ENCODE data around the gene RUFY3. TPM values are rescaled to one million over a fixed set of nuclear protein-coding genes. Genes with fewer than 3 reads are reported as not detected.
"Not testable (repeated sequence)": the region's sequence is repeated elsewhere in the genome, so short reads cannot be mapped to it uniquely, and the experiment has no call there.

Gene RUFY3
- total RNA-seq, 1 donor from 2014 or later: 75.1 TPM

GRCh38 chr4:70783096-70783495 is 61.3 kb downstream of the RUFY3 start:
- DNase-seq: no peak

GRCh38 chr4:70787496-70787895 is 65.7 kb downstream of the RUFY3 start:
- no peak for DNase-seq

DNA sequence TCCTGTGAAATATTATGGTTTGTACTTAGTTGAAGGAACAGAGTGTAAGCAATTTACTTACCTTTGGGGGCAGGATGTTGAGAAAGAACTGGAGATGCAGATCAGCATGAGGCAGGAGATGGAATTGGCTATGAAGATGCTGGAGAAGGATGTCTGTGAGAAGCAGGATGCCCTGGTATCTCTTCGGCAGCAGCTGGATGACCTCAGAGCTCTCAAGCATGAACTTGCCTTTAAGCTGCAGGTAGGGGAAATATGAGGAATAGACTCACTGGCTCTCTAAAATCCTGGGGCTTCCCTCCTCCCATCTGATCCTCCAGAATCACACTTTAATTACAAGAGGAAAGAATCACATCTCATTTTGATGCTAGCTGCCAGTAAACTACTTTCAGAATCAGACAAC is 67.0 kb downstream of the RUFY3 start:
- no peak for DNase-seq

GRCh38 chr4:70793626-70794025 is 71.9 kb downstream of the RUFY3 start:
- no peak for DNase-seq

DNA sequence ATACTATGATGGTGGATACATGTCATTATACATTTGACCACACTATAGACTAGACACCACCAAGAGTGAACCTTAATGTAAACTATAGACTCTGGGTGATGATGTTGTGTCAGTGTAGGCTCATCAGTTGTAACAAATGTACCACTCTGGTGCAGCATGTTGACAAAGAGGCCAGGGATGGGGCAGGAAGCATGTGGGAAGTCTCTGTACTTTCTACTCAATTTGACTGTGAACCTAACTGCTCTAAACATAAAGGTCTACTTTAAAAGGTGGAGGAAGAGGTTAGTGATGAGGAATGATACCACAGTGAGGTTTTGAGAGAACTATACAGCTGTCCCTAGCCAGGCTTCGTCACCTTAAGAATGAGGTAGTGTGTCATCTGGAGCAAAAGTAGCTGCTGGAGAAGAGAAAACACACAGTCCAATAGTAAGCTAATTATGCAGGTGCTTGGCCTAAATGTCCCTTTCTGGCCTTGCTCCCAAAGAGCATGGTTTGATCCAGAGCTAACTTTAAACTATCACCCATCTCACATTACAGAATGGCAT is 79.6 kb downstream of the RUFY3 start:
- no peak for DNase-seq

- DNase-seq: no peak
Measured at GRCh38 chr4:70802928-70803580, 81.3 kb downstream of the RUFY3 start.

DNA sequence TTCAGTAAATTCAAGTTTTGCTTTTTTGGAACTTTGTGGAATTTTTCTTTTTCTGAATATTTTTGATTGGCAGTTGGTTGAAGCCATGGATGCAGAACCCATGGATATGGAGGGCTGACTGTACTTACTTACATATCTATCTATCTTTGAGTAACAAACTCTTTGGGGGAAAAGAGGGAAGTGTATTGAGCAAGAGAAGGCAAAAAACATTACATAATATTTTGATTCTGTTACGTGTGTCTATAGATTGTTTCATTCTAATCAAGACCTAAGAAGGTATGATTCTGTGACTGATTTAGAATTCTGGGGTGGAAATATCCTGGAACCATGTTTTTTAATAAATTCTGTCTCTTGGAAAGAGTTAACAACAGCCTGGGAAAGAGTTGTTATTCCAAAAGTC is 86.4 kb downstream of the RUFY3 start:
- no peak for DNase-seq

GRCh38 chr4:70815370-70815769 is 93.6 kb downstream of the RUFY3 start:
- no peak for DNase-seq

- no peak for DNase-seq
Measured at GRCh38 chr4:70816894-70817293, 95.1 kb downstream of the RUFY3 start.

GRCh38 chr4:70818173-70818855 is 96.5 kb downstream of the RUFY3 start:
- no peak for DNase-seq

GRCh38 chr4:70818921-70819320 is 97.2 kb downstream of the RUFY3 start:
- DNase-seq: peak; percentile 63

DNA sequence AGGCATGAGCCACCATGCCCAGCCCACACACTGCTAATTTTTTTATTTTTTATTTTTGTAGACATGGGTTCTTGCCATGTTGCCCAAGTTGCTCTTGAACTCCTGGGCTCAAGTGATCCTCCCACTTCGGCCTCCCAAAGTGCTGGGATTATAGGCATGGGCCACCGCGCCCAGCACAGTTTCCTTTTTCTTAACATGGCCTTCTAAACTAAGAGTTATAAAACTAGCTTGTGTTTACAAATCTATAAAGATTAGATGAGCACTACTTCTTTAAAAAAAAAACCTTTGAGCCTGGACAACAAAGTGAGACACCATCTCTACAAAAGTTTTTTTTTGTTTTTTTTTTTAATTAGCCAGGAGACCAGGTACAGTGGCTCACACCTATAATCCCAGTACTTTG is 107.3 kb downstream of the RUFY3 start:
- no peak for DNase-seq

- DNase-seq: no peak
Measured at GRCh38 chr4:70829492-70829891, 107.7 kb downstream of the RUFY3 start.

DNA sequence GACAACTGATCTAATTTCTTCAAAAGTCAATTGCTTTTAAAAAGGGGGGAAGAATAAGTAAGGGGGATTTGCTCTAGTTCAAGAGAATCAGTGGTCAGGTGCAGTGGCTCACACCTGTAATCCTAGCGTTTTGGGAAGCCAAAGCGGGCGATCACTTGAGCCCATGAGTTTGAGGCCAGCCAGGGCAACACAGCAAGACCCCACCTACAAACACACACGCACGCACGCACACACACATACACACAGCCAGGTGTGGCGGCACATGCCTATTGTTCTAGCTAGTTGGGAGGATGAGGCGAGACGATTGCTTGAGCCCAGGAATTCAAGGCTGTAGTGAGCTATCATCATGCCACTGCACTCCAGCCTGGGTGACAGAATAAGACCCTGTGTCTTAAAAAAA is 108.3 kb downstream of the RUFY3 start:
- DNase-seq: no peak

DNA sequence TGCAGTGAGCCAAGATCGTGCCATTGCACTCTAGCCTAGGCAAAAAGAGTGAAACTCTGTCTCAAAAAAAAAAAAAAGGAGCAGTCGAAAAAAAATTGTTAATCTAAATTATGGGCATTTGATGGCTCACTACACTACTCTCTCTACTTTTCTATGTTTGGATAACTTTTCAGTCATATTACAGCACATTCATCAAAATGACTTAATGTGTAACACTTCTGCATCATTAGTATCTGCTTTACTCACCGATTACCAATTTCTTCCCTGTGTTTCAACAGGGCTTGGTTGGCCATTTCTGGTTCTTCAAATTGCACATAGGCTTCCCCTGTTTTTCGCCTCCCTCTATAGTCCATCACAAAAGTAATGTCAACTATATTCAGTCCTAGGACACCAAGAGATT is 109.5 kb downstream of the RUFY3 start:
- DNase-seq: no peak

GRCh38 chr4:70833675-70834074 is 111.9 kb downstream of the RUFY3 start:
- DNase-seq: no peak

DNA sequence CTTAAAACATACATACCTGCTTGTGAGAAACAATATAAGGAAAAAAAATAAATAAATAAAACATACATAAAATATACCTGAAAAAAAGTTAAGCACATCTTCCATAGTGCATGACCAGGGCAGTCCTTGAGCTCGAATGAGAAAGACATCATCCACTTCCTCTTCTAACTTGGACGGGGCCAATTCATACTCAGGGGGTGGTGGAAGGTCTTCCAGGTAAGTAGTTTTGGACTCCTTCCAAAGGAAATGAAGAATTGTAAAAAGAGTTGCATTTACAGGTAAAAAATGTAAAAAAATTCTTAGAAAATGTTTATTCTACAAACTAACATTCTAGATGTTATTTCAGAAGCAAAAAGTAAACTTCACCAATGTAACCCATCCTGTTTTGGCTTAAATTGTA is 114.3 kb downstream of the RUFY3 start:
- DNase-seq: no peak

DNA sequence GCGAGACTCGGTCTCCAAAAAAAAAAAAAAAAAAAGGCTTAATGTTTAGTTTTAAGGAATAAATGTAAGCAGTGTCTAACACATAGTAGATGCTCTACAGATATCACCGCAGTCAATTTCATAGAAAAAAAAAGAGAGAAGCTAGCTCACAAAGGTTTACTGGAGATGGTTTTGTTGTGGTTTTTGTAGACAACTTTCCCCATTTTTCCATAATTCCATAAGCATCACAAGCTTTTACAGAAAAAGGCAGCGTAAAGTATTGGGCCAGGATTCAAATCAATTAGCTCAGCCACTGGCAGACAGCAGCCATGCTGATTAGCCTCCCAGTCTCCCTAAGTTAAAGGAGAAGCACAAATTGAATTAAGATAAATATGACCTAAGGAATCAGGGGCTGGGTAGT is 116.4 kb downstream of the RUFY3 start:
- DNase-seq: peak; percentile 54

- DNase-seq: peak; percentile 37
Measured at GRCh38 chr4:70838666-70839588, 117.2 kb downstream of the RUFY3 start.

DNA sequence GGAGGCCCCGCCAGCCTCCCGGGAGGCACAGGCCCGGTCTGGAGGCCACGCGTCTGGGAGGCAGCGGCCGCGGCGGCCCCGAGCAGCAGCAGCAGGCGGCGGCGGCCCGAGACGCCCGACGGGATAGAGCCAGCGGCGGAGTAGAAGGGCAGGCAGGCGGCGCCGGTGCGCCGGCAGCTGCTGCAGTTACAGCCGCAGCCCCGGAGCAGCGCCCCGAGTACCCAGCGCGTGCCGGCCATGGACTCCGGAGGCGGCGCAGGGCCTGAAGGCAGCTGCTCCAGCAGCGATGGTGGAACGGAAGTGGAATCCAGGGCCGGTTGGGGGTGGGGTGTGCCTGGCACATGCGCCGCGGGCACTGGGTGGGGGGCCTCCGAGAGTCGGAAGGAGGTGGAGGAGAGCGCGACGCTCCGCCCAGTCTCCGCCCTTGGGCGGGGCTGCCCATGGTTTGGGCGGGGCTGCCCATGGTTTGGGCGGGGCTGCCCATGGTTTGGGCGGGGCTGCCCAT is 117.9 kb downstream of the RUFY3 start, which contains the start of gene GRSF1:
Gene GRSF1 (minus strand): TSS at position 302 of the 505 bp plus-strand sequence. CDS start 63 bp downstream, at position 239.
- peak; percentile 83 for DNase-seq

- not testable (repeated sequence) for DNase-seq
Measured at GRCh38 chr4:70840137-70840536, 118.4 kb downstream of the RUFY3 start.

- DNase-seq: not testable (repeated sequence)
Measured at GRCh38 chr4:70840631-70841030, 118.9 kb downstream of the RUFY3 start.

All from skin of body (tissue), 2 donors.